OCI-LY1 (cell line): ENCODE measurements around the gene TRPC4.

Experiments used
- EZH2 ChIP-seq: fragments of 200-600 bp; sonication (generic), shearing (Covaris generic); IDR thresholded peaks from 2 replicates; pipeline ENCODE4 v1.8.0; 2017; ENCODE audit warnings: borderline replicate concordance, mixed run types, mild to moderate bottlenecking, antibody characterized with exemption, low read length, moderate library complexity, mixed read lengths
- TF ChIP-seq, protein P1 (sequence below): fragments of 200-600 bp; sonication (generic), shearing (Covaris generic); IDR thresholded peaks from 2 replicates; pipeline ENCODE4 v1.5.1; 2017; ENCODE audit warnings: mild to moderate bottlenecking, antibody characterized with exemption, low read length, moderate library complexity, mixed read lengths

DNA sequence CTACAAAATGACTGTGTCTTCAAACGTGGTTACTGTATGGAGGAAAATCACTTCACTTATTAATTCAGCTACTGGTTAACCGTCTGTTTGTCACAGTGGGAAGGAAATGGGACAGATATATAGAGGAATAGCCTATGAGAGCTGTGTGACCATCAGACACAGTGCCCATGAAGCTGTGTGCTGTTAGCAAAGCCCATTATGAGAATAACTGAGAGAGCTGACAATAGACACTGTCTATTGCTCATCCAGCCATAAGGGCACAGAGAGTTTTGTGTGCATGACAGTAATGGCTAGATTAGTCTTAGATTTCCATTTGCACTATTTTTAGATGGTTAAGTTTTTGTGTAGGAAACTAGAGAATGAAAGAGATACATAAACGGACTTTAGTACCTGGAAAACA is 206.9 kb downstream of the TRPC4 start:
- TF ChIP-seq, protein P1, sequence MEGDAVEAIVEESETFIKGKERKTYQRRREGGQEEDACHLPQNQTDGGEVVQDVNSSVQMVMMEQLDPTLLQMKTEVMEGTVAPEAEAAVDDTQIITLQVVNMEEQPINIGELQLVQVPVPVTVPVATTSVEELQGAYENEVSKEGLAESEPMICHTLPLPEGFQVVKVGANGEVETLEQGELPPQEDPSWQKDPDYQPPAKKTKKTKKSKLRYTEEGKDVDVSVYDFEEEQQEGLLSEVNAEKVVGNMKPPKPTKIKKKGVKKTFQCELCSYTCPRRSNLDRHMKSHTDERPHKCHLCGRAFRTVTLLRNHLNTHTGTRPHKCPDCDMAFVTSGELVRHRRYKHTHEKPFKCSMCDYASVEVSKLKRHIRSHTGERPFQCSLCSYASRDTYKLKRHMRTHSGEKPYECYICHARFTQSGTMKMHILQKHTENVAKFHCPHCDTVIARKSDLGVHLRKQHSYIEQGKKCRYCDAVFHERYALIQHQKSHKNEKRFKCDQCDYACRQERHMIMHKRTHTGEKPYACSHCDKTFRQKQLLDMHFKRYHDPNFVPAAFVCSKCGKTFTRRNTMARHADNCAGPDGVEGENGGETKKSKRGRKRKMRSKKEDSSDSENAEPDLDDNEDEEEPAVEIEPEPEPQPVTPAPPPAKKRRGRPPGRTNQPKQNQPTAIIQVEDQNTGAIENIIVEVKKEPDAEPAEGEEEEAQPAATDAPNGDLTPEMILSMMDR = no peak
- TF ChIP-seq EZH2 = no peak
